ENCODE data around the gene RHBG. TPM values are rescaled to one million over a fixed set of nuclear protein-coding genes. Genes with fewer than 3 reads are reported as not detected.

The RHBG gene
- total and polyA plus RNA-seq, 10 donors, result 0.05 to 1.4 (median 0.38) TPM; not detected in 5

DNA sequence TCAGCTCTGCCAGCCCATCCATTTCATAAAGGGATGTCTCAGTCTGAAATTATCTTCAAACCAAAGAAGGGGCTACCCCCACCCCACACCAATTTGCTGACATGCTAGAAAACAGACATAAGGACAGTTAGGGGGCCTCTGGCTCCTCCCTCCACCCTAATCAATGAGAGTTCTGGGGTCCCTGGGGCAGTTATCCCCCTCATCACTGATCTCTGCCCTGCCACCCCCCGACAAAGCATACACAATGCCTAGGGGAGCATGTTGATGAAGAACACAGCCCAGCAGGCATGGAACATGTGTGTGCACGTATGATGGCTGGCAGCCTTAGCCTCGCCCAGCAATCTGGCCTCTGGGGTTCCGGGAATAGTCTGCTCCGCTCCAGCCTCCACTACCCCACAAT is 58.9 kb downstream of the RHBG start:
- Histone ChIP-seq H3K36me3 (no peaks in the 10 kb centered on the region), H3K4me1 (no peaks in the 10 kb centered on the region), H3K4me3 (no peak overlapping the region), H3K27ac (no peak overlapping the region), H3K9me3 (no peaks in the 10 kb centered on the region), H3K27me3 (replicated peaks in 1 of 7) (peaks cover 0 to 100% (median 56%) of the 10 kb centered on the region in 7 donors)
- DNase-seq, result no peak
- intact Hi-C loops (cut with DNase I; ENCODE audit: low total_unique reads), result no loop called here
- TF ChIP-seq POLR2AphosphoS5 (IDR thresholded peaks at IDR 0.05), result no peak
- TF ChIP-seq POLR2A (IDR thresholded peaks at IDR 0.05), result no peak
- TF ChIP-seq, protein P1, sequence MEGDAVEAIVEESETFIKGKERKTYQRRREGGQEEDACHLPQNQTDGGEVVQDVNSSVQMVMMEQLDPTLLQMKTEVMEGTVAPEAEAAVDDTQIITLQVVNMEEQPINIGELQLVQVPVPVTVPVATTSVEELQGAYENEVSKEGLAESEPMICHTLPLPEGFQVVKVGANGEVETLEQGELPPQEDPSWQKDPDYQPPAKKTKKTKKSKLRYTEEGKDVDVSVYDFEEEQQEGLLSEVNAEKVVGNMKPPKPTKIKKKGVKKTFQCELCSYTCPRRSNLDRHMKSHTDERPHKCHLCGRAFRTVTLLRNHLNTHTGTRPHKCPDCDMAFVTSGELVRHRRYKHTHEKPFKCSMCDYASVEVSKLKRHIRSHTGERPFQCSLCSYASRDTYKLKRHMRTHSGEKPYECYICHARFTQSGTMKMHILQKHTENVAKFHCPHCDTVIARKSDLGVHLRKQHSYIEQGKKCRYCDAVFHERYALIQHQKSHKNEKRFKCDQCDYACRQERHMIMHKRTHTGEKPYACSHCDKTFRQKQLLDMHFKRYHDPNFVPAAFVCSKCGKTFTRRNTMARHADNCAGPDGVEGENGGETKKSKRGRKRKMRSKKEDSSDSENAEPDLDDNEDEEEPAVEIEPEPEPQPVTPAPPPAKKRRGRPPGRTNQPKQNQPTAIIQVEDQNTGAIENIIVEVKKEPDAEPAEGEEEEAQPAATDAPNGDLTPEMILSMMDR (IDR thresholded peaks at IDR 0.05 in 8 of 11, conservative IDR thresholded peaks at IDR 0.05 in 3 of 11), result no peak
- WGBS, 5 donors, result 65 to 73% (median 71%) methylated on average over 1 to 5 of the region's 5 CpGs

DNA sequence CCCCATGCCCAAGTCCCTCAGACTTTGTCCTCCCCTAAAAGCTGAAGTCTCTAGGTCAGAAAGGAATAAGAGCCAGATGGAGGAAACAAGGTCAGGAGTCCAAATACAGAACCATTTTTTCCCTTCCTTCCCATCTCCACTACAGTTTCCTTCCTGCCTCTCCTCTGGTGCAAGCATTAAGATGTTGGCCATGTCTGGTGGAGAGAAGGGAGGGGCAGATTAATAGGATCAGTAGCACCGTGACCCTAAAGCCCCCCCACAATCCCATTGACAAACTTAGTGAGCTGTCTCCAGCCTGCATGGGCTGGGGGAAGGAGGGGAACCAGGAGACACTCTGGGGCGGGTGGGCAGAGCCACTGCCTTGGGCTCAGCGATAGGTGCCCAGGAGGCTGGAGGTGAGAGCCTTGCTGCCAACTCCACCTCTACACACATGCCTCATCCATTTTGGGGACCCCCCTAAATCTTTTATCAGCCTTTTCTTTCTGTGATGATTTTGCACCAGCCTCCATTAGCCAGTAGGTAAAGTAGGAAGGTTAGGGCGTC is 59.8 kb downstream of the RHBG start:
- no peak for DNase-seq
- H3K27ac ChIP-seq, result no peak overlapping the region
- H3K27me3 ChIP-seq (replicated peaks in 1 of 7), result peaks cover 0 to 100% (median 64%) of the 10 kb centered on the region in 7 donors
- intact Hi-C loops (cut with DNase I; ENCODE audit: low total_unique reads), result no loop called here
- TF ChIP-seq, protein P1 (IDR thresholded peaks at IDR 0.05 in 8 of 11, conservative IDR thresholded peaks at IDR 0.05 in 3 of 11), result no peak
- no peak for TF ChIP-seq POLR2AphosphoS5 (IDR thresholded peaks at IDR 0.05)
- no peak for TF ChIP-seq POLR2A (IDR thresholded peaks at IDR 0.05)
- no peaks in the 10 kb centered on the region for H3K4me1 ChIP-seq
- H3K4me3 ChIP-seq, result no peak overlapping the region
- no peaks in the 10 kb centered on the region for H3K9me3 ChIP-seq
- no peaks in the 10 kb centered on the region for H3K36me3 ChIP-seq
- WGBS, 5 donors, result 3 to 21% (median 18%) methylated on average over 3 to 4 of the region's 4 CpGs

DNA sequence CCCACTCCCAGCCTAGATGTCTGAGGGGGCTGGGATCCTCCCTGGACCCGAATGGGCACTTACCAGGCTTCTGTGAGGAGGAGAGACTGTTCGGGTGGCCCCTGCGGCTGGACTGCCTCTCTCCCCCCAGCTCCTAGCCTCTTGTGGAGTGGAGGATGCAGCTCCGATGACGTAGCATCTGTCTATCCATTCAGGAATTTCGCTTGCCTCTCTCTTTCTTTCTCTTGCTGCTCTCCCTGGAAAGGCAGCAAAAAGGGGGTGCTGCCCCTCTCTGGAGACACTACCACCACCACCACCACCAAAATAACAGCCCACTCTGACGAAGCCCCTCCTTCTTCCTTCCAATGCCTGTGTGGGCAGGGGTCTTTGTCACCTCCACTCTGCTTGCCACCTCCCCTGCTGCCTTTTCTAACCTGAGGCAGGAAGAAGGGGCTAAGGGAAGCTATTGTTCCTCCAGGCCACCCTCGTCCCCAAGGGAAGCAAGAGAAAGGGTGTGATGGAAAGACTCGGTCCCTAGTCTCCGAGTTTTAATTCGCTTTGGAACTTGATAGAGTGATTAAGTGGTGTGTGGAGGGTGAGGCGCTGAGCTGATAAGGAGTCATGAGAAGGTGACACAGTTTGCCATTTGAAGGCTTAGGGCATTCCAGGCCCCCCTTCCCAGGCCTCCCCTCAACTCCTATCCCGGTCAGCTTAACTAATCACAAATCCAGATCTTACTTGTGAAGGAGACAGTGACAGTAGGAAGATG is 60.5 kb downstream of the RHBG start:
- 11 to 21% (median 19%) methylated on average over 12 to 13 of the region's 13 CpGs for WGBS, 5 donors

DNA sequence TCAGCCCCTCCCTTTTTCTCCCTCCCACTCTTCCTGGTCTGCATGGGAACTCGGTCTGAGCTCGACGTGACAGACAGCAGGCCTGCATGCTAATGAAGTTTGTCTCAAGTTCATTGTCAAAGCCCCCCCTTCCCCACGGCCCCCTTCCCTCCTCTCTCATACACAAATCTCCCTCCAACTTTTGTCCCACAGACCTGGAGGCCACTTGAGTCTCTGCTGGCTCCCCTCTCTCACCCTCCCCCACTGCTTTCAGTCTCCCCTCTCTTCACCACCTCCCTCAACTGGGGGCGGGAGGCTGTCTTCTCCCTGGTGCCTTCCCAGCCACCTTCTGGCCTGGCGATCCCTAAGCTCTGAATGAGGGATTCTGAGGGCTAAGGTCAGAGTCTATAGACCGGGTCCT is 61.3 kb downstream of the RHBG start:
- Histone ChIP-seq H3K4me1 (peaks cover 0 to 8% (median 1%) of the 10 kb centered on the region in 6 donors), H3K9me3 (no peaks in the 10 kb centered on the region), H3K27me3 (replicated peaks in 1 of 7) (peaks cover 0 to 100% (median 76%) of the 10 kb centered on the region in 7 donors), H3K36me3 (no peaks in the 10 kb centered on the region), H3K4me3 (no peak overlapping the region), H3K27ac (no peak overlapping the region)
- TF ChIP-seq POLR2AphosphoS5 (IDR thresholded peaks at IDR 0.05) (no peak), POLR2A (IDR thresholded peaks at IDR 0.05) (no peak)
- TF ChIP-seq, protein P1 (IDR thresholded peaks at IDR 0.05 in 8 of 11, conservative IDR thresholded peaks at IDR 0.05 in 3 of 11), result no peak
- no peak for DNase-seq
- intact Hi-C loops (cut with DNase I; ENCODE audit: low total_unique reads), result no loop called here
- WGBS, 5 donors, result 14 to 24% (median 20%) methylated on average over 7 of the region's 7 CpGs

More for the DNA sequence above, 60.5 kb downstream of the RHBG start:
- no peak for DNase-seq
- TF ChIP-seq POLR2AphosphoS5 (IDR thresholded peaks at IDR 0.05), result no peak
- TF ChIP-seq, protein P1 (IDR thresholded peaks at IDR 0.05 in 8 of 11, conservative IDR thresholded peaks at IDR 0.05 in 3 of 11), result no peak
- no peak for TF ChIP-seq POLR2A (IDR thresholded peaks at IDR 0.05)
- peaks cover 0 to 100% (median 71%) of the 10 kb centered on the region in 7 donors for H3K27me3 ChIP-seq (replicated peaks in 1 of 7)
- H3K4me3 ChIP-seq, result no peak overlapping the region
- no peaks in the 10 kb centered on the region for H3K36me3 ChIP-seq
- no peaks in the 10 kb centered on the region for H3K9me3 ChIP-seq
- intact Hi-C loops (cut with DNase I; ENCODE audit: low total_unique reads), result no loop called here
- H3K27ac ChIP-seq, result no peak overlapping the region
- H3K4me1 ChIP-seq, result no peaks in the 10 kb centered on the region
